ENCODE measurements around the gene ZIC2.
"Not testable (repeated sequence)": the region's sequence is repeated elsewhere in the genome, so short reads cannot be mapped to it uniquely, and the experiment has no call there.

The ZIC2 gene

DNA sequence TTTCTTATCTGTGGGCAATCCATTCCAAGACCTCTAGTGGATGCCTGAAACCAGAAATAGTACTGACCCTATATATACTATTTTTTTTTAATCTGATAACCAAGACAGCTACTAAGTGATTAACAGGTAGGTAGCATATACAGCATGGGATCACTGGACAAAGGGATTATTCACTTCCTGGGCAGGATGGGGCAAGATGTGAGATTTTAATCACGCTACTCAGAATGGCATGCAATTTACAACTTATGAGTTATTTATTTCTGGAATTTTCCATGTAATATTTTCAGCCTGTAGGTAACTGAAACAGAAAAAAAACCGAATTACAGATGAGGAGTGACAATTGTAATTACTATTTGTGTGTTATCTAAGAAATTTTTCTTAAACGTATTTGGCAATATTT is 41.2 kb downstream of the ZIC2 start:
- no peaks in the 10 kb centered on the region for H3K9me3 Mint-ChIP-seq
- H3K4me3 Mint-ChIP-seq: no peak overlapping the region
- H3K27ac Mint-ChIP-seq: no peak overlapping the region
- peaks cover 2% of the 10 kb centered on the region for H3K27me3 Mint-ChIP-seq (ENCODE audit: low read depth)
- no peaks in the 10 kb centered on the region for H3K4me1 Mint-ChIP-seq (ENCODE audit: low read depth)
- DNase-seq (ENCODE audit: low spot score): no peak
- no peaks in the 10 kb centered on the region for H3K36me3 Mint-ChIP-seq (ENCODE audit: low read depth)

DNA sequence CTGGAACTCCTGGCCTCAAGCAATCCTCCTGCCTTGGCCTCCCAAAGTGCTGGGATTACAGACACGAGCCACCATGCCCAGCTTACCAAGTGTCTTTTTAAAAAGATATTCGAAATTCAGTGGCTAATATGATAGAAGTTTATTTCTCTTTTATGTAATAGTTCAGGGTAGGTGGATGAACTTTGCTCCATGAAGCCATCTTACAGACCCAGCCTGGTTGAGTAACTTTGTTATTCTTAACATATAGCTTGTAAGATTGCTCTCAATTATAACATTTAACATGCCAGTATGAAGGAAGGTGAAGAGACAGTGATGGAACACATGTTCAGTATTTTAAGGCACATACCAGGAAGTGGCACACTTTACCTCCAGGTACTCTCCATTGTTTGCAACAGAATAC is 42.4 kb downstream of the ZIC2 start:
- no peaks in the 10 kb centered on the region for H3K4me1 Mint-ChIP-seq (ENCODE audit: low read depth)
- H3K4me3 Mint-ChIP-seq: no peak overlapping the region
- no peaks in the 10 kb centered on the region for H3K27me3 Mint-ChIP-seq (ENCODE audit: low read depth)
- H3K27ac Mint-ChIP-seq: no peak overlapping the region
- DNase-seq (ENCODE audit: low spot score): no peak
- H3K36me3 Mint-ChIP-seq (ENCODE audit: low read depth): no peaks in the 10 kb centered on the region
- no peaks in the 10 kb centered on the region for H3K9me3 Mint-ChIP-seq

DNA sequence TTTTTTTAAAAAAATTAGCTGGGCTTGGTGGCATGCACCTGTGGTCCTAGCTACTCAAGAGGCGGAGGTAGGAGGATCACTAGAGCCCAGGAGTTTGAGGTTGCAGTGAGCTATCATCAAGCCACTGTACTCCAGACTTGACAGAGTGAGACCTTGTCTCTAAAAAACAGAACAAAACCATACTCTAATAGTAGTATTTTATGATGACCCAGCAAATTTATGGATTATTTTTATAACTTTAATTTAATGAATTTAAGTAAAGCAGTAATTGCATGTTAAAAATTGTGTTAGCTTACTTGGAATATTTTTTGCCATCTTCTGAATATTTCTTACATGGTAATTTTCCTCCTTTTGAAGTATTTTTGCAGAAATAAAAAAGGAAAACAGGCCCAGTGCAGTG is 48.3 kb downstream of the ZIC2 start:
- peaks cover 8% of the 10 kb centered on the region for H3K27me3 Mint-ChIP-seq (ENCODE audit: low read depth)
- DNase-seq (ENCODE audit: low spot score): no peak
- no peaks in the 10 kb centered on the region for H3K4me1 Mint-ChIP-seq (ENCODE audit: low read depth)
- no peak overlapping the region for H3K27ac Mint-ChIP-seq
- H3K36me3 Mint-ChIP-seq (ENCODE audit: low read depth): no peaks in the 10 kb centered on the region
- H3K4me3 Mint-ChIP-seq: no peak overlapping the region
- no peaks in the 10 kb centered on the region for H3K9me3 Mint-ChIP-seq

DNA sequence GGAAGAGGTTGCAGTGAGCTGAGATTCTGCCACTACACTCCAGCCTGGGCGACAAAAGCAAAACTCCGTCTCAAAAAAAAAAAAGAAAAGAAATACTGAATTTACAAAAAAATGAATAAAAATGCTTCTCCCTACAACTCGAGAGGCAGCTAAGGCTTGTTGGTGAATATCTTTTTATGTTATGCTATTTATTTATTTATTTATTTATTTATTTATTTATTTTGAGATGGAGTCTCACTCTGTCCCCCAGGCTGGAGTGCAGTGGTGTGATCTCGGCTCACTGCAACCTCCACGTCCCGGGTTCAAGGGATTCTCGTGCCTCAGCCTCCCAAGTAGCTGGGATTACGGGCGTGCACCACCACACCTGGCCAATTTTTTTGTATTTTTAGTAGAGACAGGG is 51.1 kb downstream of the ZIC2 start:
- H3K4me3 Mint-ChIP-seq; H3K4me1 Mint-ChIP-seq (ENCODE audit: low read depth); H3K27me3 Mint-ChIP-seq (ENCODE audit: low read depth); H3K27ac Mint-ChIP-seq; H3K9me3 Mint-ChIP-seq; H3K36me3 Mint-ChIP-seq (ENCODE audit: low read depth); DNase-seq (ENCODE audit: low spot score): not testable (repeated sequence)

DNA sequence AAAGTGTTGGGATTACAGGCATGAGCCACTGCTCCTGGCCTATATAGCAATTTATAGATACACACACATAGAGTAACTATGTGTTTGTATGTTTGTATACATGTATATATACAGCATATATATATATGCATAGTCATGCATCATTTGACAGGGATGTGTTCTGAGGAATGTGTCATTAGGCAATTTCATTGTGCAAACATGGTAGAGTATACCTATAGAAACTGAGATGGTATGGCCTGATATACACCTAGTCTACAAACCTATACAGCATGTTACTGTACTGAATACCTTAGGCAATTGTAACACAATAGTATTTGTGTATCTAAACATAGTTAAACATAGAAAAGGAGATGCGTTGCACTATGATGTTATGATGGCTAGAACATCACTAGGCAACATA is 54.4 kb downstream of the ZIC2 start:
- Mint-ChIP-seq H3K4me3 (no peak overlapping the region), H3K27me3 (ENCODE audit: low read depth) (peaks cover 5% of the 10 kb centered on the region), H3K9me3 (no peaks in the 10 kb centered on the region), H3K36me3 (ENCODE audit: low read depth) (no peaks in the 10 kb centered on the region), H3K27ac (no peak overlapping the region), H3K4me1 (ENCODE audit: low read depth) (no peaks in the 10 kb centered on the region)
- DNase-seq (ENCODE audit: low spot score): no peak
